HPDE6-E6E7 (cell line): ENCODE measurements around the gene PTX4.

Source experiments
- DNase-seq: peaks from one replicate; pipeline ENCODE4 v3.0.0; 2011; ENCODE audit warnings: missing footprints; ENCODE audit errors: extremely low spot score

Gene PTX4, protein sequence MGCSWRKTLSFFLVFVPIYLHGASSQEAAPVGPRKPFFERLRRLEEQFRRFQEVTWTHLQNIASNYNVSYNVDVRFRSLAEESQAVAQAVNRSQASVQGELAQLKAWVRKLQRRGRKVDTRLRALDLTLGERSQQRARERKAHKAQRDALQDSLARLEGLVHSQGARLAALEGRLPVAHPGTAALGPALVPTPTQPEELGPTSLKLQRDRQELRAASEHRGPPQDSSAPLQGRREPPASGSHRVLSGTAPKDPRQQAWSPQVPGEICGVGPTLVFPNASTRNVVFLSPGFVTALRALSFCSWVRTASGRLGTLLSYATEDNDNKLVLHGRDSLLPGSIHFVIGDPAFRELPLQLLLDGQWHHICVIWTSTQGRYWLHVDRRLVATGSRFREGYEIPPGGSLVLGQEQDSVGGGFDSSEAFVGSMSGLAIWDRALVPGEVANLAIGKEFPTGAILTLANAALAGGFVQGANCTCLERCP

DNA sequence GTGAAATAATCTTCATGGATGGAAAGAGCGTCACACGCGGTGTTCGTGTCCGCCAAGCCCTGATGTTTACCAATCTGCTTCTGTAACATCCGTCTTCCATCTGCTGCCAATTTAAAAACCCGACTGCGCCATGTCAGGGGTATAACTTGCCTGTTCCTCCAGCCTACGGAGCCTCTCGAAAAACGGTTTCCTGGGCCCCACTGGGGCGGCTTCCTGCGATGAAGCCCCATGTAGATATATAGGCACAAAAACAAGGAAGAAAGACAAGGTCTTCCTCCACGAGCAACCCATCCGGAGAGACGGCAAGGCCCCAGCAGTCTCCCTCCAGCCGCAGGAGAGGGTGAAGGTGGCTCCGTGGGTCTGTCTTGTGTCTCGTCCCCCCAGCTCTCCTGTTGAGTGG, at the start of gene PTX4:
PTX4 (minus strand) TSS at position 326 of the 400 bp plus-strand sequence; CDS start at position 291, 35 bp downstream.
- DNase-seq, result no peak

DNA sequence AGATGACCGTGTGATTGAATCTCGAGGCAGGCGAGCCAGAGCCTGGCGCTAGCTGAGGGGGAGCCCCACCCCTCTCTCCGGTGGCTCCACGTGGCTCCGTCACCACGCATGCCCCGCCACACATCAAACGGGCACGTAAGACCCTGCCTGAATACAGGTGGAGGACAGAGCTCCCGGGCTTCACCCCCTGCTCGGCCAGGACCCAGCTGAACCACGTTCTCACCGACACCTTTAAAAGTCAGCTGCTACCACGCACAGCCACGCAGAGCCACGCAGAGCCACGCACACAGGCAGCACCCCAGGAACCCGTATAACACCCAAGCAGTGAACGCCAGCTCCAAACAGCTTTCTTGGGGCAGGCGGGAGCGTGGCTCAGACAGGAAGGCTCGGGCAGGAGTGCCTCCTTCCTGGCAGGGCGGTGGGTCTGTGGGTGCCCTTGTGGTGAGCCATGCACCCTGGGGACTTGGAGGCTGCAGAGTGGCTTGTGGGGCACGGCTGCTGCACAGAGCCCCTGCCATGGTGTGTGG, 49.1 kb upstream of the PTX4 start:
- no peak for DNase-seq

DNA sequence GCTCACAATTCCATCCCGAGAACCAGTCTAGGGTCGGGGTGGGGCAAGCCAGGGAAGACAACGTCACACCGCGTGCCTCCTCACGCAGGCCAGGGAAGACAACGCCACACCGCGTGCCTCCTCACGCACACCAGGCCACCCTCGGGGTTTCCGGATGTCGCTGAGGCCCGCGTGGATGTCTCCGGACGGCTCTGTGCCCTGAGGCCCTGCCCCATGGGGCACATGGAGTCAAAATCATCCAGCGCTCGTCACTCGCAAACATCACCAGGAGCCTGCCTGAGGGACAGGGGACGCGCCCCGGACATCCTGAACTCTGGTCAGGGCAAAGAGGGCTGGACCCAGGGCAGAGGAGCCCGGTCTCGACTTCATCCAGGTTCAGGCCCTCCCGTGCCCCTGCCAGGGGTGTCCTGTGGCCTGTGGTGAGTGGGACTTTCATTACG, 48.4 kb upstream of the PTX4 start:
- DNase-seq, result no peak

DNA sequence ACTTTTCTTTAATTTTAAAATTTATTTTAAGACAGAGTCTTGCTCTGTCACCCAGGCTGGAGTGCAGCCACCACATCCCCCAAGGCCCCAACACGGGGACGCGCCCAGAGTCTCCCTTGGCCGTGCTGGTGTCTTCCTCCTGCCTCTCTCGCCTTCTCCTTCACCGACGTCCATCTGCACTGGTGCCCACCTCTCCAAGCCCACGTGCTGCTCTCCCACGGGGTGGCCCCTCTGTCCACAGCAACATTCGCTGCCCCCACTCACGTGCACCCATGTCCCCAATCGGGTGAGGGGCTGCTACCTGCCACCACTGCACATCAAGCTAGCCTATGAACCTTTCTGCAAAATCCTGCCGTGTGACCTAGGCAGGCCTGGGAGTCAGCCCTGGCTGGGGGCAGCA, 47.9 kb upstream of the PTX4 start:
- DNase-seq, result no peak

DNA sequence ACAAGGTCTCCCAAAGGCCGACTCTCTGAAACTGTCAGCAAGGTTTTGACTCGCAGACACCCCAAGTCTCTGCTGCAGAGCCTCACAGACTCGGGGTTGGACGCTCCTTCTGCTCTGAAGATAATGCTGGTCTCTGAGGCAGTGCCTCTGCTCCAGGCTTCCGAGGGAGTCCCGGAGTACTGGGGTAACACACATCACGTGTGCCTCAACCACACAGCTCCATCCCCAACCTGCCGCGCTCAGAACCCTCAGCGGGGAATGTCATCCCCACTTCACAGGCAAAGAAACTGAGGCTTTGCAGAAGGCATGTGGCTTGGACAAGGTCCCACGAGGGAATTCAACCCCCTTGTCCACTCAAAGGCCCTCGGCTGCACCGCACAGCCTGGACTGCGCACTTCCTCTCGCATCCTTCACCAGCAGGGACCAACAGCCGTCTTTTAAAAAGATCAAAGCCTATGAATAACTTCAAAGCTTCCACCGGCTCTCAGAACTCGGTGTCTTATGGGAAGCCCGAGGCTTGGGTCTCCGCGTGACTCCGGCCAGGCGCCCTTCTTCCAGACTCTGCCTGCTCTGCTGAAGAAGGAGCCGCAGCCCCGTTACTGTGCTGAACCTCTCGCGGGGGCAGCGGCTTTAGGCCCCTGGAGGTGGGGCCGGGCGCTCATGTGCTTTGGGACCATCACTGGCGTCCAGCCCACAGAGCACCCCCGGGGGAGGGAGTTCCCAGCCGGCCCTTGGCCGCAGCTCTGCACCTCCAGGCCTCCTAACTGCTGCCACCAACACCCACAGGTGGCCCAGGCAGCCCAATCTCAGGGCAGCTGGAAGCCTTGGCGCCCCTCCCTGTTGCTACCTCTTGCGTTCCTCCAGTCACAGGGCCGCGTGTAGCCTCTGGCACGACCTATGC, 46.9 kb upstream of the PTX4 start:
- no peak for DNase-seq

DNA sequence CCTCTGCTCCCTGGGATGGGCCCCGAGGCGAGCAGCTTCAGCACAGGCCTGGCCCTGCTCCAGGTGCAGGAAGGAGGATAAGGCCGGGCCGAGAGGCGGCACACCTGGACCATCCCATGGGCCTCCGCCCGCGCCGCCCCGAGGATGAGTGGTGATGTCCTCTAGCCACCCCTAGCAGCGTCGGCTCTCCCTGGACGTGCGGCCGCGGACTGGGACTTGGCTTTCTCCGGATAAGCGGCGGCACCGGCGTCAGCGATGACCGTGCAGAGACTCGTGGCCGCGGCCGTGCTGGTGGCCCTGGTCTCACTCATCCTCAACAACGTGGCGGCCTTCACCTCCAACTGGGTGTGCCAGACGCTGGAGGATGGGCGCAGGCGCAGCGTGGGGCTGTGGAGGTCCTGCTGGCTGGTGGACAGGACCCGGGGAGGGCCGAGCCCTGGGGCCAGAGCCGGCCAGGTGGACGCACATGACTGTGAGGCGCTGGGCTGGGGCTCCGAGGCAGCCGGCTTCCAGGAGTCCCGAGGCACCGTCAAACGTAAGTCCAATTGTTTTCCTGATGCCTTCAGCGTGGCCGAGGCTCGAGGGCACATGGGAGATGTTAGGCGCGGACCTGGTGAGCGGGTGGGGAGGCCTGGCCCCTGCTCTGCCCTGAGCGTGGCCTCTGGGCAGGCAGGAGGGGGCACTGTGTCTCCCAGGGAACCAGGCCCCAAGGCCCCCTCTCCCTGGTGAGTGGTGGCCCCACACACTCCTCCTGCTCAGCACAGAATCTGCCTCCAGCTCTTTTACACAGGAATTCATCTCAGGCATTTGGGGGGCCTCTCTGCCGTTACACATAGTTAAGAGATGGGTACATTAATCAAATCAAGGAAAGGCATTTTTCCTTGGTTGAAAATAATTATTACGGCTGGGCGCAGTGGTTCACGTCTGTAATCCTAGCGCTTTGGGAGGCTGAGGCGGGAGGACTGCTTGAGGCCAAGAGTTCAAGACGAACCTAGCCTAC, 45.6 kb upstream of the PTX4 start:
- no peak for DNase-seq

DNA sequence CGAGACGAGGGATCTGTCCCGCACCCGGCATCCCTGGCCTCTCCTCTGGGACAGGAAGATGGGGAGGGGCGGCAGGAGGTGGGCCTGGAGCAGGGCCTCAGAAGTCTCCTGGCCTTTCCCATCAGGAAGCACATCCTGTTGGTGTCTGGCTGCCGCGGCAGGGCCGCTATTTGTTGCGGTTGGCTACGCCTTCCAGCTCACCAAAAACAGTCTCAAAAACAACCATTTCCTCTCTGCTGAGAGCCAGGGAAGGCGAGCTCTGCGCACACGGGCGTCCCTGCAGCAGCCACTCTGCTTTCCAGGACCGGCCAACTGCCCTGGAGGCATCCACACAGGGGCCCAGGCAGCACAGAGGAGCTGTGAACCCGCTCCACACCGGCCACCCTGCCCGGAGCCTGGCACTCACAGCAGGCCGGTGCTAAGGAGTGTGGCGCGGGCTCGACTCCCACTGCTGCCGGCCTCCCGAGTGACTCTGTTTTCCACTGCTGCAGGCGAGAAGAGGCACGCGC, 44.8 kb upstream of the PTX4 start, which contains the start of gene TMEM204:
TMEM204 (plus strand) TSS at position 224 of the 509 bp plus-strand sequence. CDS start 610 bp downstream, outside the sequence.
- DNase-seq, result no peak

DNA sequence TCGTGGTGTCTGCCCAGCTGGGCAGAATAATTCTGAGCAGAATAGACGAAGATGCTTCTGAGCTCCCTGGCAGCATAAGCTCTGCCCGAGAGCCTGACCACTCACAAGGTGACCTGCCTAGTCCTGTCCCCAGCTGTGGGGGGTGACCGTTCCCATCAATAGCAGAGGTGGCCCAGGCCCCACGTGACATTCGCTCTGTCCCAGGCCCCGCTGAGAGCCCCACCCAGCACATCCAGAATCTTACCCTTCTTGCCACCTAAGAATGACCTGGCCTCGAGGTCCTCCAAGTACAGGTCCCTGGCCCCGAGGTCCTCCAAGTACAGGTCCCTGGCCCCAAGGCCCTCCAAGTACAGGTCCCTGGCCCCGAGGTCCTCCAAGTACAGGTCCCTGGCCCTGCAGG, 44.0 kb upstream of the PTX4 start:
- DNase-seq, result no peak

DNA sequence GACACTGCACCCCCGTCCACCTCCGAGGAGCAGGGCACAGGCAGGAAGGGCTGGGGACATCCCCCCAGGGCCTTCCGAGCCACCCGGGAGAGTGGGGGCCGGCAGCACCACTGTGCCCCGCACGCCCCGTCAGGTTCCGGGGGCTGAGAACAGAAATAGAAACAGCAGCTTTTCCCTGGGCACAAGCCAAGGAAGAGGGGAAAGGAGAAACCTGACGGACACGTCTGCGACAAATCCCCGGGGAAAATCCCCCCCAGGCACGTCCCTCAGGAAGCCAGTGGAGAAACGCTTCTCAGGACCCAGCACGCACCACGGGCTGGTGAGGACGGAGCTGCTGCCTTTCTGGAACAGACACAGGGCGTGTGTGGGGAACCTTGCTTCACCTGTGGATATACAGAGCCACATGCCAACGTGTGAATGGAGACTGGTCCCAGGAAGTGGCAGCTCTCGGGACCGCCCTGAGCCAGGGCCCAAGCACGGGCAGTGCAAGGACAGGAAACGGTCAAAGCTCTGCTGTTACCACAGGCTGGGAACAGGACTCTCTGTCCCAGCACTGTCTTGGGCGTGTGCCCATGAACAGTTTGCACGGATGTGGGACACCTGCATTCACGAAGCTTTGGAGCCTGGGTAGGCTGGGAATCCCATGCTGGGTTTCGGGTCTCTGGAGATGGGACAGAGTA, 43.5 kb upstream of the PTX4 start:
- no peak for DNase-seq

DNA sequence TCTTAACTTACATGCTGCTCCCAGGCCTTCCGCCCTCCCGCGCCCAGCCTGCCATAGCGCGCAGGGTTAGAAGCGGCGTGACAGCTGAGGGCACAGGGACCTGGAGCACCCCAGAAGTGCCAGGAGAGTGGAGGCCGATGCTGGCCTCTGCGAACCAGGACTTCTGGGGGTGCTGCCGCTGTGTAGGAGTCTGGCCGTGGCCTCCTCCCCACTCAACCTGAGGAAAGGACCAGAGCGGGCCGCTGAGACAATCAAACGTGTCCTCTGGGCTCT, 42.8 kb upstream of the PTX4 start:
- DNase-seq, result no peak

DNA sequence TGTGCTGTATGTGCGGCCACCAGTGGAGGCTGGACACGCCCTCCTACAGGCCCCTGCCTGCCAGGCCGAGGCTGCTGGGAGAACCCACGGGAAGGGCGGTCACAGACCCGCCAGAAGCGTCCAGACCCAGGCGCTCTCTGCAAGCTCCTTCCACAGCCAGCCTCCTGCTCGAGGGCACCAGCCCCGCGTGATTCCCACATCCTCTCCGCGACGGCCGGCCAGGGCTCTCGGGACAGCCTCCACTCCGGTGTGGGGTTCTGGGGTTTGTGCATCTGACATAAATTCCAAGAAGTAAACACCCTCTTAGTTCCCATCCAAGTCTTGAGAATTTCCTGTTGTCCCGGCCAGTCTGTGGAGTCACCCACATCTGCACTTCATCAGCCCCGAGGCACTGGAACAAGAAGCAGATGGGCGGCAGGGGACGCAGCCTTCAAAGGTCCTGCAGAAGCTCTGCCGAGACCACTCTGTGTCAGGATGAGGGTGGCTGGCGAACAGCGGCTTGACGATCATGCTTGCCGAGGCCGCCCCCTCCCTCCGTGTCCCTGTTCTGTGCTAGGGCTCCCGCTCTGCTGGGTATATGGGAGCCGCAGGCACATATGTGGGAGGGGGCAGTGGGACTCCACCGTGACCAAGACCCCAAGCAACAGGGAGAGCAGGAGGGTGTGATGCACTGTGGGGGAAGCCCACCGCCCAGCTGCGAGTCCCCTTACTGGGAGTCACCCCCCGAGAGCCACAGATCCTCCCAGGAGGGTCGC, 42.3 kb upstream of the PTX4 start:
- no peak for DNase-seq

DNA sequence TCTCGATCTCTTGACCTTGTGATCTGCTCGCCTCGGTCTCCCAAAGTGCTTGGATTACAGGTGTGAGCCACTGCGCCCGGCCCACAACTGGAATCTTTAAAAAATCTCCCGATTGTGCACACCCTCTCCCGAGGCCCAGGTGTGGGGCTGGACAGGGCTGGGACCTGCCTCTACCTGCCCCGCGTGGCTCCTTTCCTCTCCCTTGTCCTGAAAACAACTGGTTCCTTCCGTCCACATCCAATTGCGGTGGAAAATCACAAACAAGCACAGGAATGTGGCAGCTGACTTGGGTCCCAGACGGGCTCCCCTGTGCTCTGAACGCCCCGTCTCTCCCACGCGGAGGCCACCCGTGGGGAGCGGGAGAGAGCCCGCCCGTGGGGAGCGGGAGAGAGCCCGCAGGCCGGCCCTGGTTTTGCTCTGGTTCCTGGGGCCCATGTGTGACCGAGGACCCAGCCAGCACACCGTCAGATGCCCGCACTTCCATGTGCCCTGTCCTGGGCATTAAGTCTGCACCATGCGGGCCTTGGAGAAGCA, 41.7 kb upstream of the PTX4 start:
- DNase-seq, result peak; percentile 42

DNA sequence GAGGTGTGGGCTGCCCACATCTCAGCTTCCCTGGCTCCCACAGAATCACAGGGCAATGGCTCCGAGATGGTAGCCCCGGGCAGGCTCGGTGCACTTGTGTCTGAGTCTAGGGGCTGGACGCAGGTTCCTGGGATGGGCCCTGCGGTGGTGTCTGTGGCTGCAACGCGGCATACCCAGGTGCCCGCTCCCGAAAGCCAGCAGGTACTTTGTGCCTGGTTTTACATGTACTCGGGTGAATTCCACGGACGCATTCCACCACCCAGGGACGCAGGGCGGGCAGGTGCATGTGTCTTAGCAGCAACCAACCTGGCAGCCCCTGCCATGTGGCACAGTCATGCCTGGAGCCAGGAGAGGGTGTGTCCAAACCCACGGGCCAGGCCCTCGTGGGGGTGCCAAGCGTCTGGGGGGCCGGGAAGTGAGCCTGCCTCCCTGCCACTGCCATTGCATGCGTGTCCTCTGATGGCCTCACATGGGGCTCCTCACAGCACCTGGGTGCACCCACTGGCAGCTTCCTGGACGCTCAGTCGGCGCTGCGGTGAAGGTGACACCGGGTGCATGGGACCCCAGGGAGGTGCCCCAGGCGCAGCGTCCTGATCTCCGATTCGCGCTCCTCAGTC, 40.3 kb upstream of the PTX4 start:
- DNase-seq, result no peak

DNA sequence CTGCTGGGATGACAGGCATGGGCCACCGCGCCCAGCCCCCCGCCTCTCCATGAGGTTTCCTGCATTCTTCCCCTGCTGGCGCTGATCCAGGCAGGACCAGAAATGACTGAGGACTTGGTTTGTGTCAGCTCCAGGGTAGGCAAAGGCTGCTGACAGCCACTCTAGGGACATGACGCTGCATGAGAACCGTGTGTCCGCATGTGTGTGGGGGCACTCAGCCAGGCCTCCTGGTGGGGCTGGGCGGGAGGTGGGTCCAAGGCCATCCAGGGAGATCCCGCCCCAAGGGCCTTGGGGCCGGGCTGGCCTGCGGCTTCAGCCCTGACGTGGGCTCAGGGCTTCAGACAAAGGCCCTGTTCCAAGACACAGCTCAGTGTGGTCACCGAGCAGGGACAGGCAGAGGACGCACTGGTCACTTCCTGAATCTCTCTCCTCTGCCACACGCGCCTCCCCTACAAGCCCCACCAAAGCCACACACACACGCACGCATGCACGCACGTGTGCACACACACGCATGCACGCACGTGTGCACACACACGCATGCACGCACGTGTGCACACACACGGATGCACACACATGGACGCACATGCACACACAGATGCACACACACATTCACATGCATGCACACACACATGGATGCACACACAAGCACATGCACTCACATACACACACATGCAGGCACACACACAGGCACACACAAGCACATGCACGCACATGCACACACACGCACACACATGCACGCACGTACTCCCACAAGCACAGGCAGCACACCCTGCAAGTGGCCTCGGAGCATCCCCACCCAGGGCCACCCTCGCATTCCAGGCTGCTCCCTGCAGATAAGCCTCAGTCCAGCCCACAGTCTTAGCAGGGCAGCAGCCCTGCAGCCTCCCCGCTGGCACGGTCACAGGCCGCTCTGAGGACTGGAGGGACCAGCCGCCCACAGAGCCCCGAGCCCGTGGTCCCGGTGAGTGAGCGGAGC, 39.4 kb upstream of the PTX4 start:
- DNase-seq, result no peak

DNA sequence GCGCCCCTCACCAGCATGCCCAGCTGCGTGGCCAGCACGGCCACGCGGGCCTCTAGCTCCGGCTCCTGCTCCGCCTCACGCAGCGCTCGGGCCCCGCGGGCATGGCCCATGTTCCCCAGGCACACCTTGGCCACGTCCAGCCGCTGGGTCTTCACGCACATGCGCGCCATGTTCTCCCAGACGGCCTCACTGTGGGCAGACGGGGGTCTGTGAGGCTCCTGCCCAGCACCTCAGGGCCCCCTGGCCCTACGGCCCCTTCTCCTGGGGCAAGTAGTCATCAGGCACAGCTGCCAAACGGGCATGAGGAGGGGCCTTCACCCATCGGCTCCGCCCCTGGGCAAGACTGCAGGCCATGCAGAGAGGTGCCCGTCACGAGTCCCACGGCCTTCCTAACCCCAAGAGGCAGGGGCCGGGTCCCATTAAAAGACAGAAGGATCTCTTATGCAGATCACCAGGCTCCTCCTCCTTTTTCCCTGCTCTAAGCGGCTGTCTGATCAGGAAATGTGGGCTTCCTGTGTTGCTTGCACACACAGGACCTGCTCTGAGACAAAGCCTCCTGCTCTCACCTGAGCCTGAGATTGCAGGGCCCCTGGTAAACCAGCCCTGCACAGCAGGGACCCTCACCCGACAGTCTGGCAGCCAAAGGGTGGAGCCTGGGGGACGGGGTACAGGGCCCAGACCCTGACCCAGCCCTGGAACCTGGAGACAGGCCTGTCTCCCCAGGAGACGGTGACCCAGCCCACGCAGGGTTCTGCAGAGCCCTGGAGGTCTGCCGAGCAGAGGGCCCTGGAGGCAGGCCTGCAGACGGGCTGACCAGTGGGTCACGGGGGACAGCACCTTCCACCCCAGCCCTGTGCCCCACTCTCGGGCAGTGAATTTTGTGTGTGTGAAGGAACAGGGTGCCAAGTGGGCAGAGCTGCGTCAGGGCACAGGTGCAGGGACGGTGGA, 38.1 kb upstream of the PTX4 start:
- DNase-seq, result no peak

DNA sequence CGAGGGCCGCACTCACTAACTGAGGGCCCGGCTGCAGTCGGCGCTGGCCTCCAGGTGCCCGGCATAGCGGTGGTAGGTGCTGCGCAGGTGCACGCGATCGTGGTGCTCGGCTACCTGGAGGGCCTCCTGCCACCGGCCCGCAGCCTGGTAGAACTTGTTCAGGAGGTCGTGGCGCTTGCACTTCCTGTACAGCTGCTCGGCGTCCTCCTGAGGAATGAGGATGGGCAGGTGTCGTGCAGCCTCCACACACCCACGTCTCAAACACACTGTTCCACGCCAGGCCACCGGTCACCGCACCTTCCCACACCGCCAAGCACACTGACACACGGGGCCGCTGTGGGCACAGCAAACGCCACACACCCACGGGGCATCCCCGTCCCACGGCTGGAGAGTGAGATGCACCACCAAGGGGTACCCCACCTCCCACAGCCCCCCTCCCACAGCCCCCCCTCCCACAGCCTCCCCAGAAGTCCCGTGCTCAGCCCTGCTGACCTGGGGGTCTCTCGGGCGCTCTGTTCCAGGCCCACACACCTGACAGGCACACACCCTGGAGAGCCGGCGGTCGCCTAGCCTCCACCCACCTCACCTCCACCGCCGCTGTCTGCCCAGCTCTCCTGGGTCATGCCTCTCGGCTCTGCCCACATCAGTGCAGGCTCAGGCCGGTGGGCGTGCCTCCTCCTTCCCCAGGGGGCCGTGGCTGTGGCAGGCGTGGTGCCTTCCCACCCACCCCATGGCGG, 37.3 kb upstream of the PTX4 start:
- DNase-seq, result no peak
